ENCODE results near the gene PNMA8A.

The PNMA8A gene

DNA sequence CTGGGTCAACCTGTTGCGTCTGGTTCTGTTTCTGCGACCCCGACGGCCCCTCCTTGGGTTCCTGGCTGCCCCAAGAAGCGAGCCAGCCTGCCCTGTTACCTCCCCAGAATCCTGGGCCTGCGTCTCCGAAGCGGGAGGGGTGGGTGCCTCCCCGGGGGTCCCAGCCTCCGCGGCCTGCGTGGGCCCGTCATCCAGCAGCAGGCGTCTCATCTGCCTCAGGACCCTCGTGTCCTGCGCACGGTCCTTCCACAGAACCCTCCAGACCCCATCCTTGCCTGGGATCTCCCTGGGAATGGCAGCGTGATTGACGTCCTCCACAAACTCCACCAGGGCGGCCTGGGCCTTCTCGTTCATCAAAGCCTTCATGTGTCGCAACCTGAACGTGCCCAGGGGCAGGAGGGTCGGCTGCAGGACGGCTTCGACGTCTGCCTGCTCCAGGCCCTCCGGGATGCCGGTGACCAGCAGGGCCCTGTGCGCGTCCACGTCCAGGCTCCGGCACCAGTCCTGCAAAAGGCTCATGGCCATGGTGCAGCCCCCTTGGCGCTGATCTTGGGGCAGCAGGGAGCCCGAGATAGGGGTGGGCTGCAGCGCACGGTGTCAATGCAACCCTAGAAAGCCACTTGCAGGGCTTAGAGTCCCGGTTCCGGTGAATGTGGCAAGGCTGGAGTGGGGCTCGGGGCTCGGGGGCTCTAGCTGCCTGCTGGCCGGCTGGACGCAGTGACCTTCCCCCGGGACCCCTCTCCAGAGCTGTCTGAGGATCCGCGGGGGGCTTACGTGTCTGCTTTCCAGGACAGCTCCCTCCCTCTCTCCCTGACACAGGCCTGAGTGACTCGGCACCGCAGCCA is 23.8 kb upstream of the PNMA8A start:
- Histone ChIP-seq H2AFZ (ENCODE audit: low read length) (no peak overlapping the region), H3K9ac (ENCODE audit: low read depth, low read length, poor library complexity, severe bottlenecking) (no peak overlapping the region), H3K9me3 (ENCODE audit: insufficient read depth, low read depth, low read length) (no peaks in the 10 kb centered on the region), H3K79me2 (ENCODE audit: insufficient read depth, low read length) (no peaks in the 10 kb centered on the region), H3K4me2 (ENCODE audit: low read depth, low read length, poor library complexity, severe bottlenecking) (no peak overlapping the region), H3K9me2 (replicated peaks; ENCODE audit: low read depth, low read length) (no peaks in the 10 kb centered on the region), H4K20me1 (ENCODE audit: insufficient read depth, low read length, poor library complexity, severe bottlenecking) (no peaks in the 10 kb centered on the region), H3K4me3 (ENCODE audit: low read length, poor library complexity, severe bottlenecking) (no peak overlapping the region), H3K4me1 (ENCODE audit: insufficient read depth, low read length, poor library complexity, severe bottlenecking) (no peaks in the 10 kb centered on the region), H3K36me3 (ENCODE audit: insufficient read depth, low read length) (no peaks in the 10 kb centered on the region), H3F3A (ENCODE audit: low read depth) (no peaks in the 10 kb centered on the region), H3K27me3 (ENCODE audit: insufficient read depth, low read length, poor library complexity, severe bottlenecking) (no peaks in the 10 kb centered on the region)
- TF ChIP-seq EZH2phosphoT487 (IDR thresholded peaks at IDR 0.05; ENCODE audit: borderline replicate concordance), result no peak
- TF ChIP-seq, protein P1, sequence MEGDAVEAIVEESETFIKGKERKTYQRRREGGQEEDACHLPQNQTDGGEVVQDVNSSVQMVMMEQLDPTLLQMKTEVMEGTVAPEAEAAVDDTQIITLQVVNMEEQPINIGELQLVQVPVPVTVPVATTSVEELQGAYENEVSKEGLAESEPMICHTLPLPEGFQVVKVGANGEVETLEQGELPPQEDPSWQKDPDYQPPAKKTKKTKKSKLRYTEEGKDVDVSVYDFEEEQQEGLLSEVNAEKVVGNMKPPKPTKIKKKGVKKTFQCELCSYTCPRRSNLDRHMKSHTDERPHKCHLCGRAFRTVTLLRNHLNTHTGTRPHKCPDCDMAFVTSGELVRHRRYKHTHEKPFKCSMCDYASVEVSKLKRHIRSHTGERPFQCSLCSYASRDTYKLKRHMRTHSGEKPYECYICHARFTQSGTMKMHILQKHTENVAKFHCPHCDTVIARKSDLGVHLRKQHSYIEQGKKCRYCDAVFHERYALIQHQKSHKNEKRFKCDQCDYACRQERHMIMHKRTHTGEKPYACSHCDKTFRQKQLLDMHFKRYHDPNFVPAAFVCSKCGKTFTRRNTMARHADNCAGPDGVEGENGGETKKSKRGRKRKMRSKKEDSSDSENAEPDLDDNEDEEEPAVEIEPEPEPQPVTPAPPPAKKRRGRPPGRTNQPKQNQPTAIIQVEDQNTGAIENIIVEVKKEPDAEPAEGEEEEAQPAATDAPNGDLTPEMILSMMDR (conservative IDR thresholded peaks at IDR 0.05; ENCODE audit: low read length), result no peak

DNA sequence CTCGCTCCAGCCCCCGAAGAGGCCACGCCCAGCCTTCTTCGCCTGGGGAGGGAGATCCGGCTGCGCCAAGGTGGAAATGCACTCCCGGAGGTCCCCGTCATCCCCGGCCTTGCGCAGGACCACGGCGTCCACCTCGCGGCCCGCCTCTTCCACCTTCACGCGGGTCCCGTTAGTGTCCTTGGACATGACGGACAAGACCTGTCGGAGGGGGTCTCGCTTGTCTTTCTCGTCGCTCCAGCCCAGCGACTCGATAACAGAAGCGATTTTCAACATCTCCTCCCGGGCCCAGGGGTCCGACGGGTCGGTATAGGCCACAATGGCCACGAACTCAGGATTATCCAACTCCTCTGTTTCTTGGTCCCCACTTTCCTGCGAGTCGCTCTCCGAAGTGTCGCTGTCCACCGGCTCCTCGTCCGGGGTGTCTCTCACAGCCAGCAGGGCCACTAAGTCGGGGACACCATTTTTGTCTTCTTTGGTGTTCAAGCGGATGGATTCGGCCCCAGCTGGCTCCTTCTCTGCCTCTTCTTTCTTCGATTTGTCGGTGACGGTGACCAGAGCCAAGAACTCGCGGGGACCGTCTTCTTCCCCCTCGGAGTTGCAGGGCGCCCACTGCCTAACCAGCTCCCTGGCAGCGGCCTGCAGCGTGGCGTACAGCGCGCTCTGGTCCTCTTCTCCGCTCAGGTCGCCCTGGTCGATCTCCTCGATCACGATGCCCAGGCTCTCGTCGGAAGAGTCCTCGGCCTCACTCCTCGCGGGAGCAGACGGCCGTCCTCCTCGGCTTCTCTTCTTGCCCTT is 23.0 kb upstream of the PNMA8A start:
- Histone ChIP-seq H3K9me3 (ENCODE audit: insufficient read depth, low read depth, low read length) (no peaks in the 10 kb centered on the region), H4K20me1 (ENCODE audit: insufficient read depth, low read length, poor library complexity, severe bottlenecking) (no peaks in the 10 kb centered on the region), H3K9me2 (replicated peaks; ENCODE audit: low read depth, low read length) (no peaks in the 10 kb centered on the region), H3K9ac (ENCODE audit: low read depth, low read length, poor library complexity, severe bottlenecking) (no peak overlapping the region), H3K4me3 (ENCODE audit: low read length, poor library complexity, severe bottlenecking) (no peak overlapping the region), H3K4me2 (ENCODE audit: low read depth, low read length, poor library complexity, severe bottlenecking) (no peak overlapping the region), H2AFZ (ENCODE audit: low read length) (no peak overlapping the region), H3K27me3 (ENCODE audit: insufficient read depth, low read length, poor library complexity, severe bottlenecking) (no peaks in the 10 kb centered on the region), H3K4me1 (ENCODE audit: insufficient read depth, low read length, poor library complexity, severe bottlenecking) (no peaks in the 10 kb centered on the region), H3K36me3 (ENCODE audit: insufficient read depth, low read length) (no peaks in the 10 kb centered on the region), H3K79me2 (ENCODE audit: insufficient read depth, low read length) (no peaks in the 10 kb centered on the region), H3F3A (ENCODE audit: low read depth) (no peaks in the 10 kb centered on the region)
- TF ChIP-seq, protein P1 (conservative IDR thresholded peaks at IDR 0.05; ENCODE audit: low read length), result no peak
- TF ChIP-seq EZH2phosphoT487 (IDR thresholded peaks at IDR 0.05; ENCODE audit: borderline replicate concordance), result no peak

DNA sequence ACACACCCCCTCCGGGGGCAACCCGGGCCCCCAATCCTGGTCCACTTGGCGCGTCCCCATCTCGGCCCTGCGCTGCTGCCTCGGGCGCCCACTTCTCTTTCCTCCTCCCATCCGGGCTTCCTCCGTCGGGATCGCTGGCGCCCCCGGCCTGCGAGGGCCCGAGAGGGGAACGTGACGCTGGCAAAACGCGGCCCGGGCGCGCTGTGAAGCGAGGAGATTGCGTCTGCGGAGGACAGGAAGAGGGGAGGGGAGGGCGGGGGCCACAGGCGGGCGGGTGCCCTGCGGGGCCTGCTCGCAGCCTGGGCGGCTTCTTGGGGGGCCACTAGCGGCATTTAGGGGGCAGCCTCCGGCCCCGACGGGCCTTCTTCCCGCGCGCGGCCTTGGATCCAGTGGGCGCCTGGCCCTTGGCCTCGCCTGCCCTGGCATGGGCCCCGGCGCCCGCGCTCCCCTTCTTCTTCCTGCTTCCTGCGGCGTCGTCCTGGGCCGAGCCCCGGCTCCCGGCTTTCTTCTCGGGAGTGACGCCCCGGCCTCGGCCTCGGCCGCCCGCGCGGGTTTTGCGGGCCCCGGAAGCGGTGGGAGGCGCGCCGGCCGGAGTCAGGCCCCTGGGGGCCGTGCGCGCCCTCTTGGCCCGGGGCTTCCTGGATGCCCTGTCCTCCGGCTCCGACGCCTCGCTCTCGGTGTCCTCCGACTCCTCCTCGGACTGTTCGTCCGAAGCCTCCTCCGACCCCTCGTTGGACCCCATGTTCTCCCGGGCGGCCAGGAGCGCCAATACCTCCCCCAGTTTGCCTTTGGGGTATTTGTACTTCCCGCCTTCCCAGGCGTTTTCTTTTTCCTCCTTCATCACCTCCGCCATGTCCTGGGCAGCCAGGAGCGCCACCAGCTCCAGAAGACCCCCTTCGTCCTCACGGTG is 22.1 kb upstream of the PNMA8A start:
- Histone ChIP-seq H3K36me3 (ENCODE audit: insufficient read depth, low read length) (no peaks in the 10 kb centered on the region), H3K9ac (ENCODE audit: low read depth, low read length, poor library complexity, severe bottlenecking) (no peak overlapping the region), H3K79me2 (ENCODE audit: insufficient read depth, low read length) (no peaks in the 10 kb centered on the region), H3K27me3 (ENCODE audit: insufficient read depth, low read length, poor library complexity, severe bottlenecking) (no peaks in the 10 kb centered on the region), H3K9me3 (ENCODE audit: insufficient read depth, low read depth, low read length) (no peaks in the 10 kb centered on the region), H3K4me2 (ENCODE audit: low read depth, low read length, poor library complexity, severe bottlenecking) (no peak overlapping the region), H3K4me1 (ENCODE audit: insufficient read depth, low read length, poor library complexity, severe bottlenecking) (no peaks in the 10 kb centered on the region), H2AFZ (ENCODE audit: low read length) (no peak overlapping the region), H3F3A (ENCODE audit: low read depth) (no peaks in the 10 kb centered on the region), H4K20me1 (ENCODE audit: insufficient read depth, low read length, poor library complexity, severe bottlenecking) (no peaks in the 10 kb centered on the region), H3K4me3 (ENCODE audit: low read length, poor library complexity, severe bottlenecking) (no peak overlapping the region), H3K9me2 (replicated peaks; ENCODE audit: low read depth, low read length) (no peaks in the 10 kb centered on the region)
- TF ChIP-seq, protein P1 (conservative IDR thresholded peaks at IDR 0.05; ENCODE audit: low read length), result no peak
- no peak for TF ChIP-seq EZH2phosphoT487 (IDR thresholded peaks at IDR 0.05; ENCODE audit: borderline replicate concordance)
